ENCODE measurements around the gene SSR1. TPM values are rescaled to one million over a fixed set of nuclear protein-coding genes. Genes with fewer than 3 reads are reported as not detected.
"Not testable (repeated sequence)": the region's sequence is repeated elsewhere in the genome, so short reads cannot be mapped to it uniquely, and the experiment has no call there.

SSR1 gene
- total RNA-seq, 6 experiments from 2014 or later: 60.8 to 110 (median 90.5) TPM

- 90% methylated on average over 4 of the region's 17 CpGs for WGBS (ENCODE audit: insufficient coverage, low coverage, low lambda C conversion rate, missing lambda C conversion rate)
- Histone ChIP-seq H3K36me3 (no peaks in the 10 kb centered on the region), H3K27ac (no peak overlapping the region), H3K4me3 (no peak overlapping the region), H3K9me3 (no peaks in the 10 kb centered on the region), H3K27me3 (no peaks in the 10 kb centered on the region), H3K4me1 (peaks cover 0 to 19% (median 4%) of the 10 kb centered on the region in 4 donors)
- intact Hi-C loops (cut with DNase I): no loop called here
- ATAC-seq (peak in 1 of 4 donors; percentile 4), DNase-seq (peak in 2 of 3 donors; percentile 53 to 60)
- TF ChIP-seq POLR2A (IDR thresholded peaks at IDR 0.05) (no peak), CTCF (IDR thresholded peaks at IDR 0.05) (no peak)
Observed at GRCh38 chr6:7264686-7265384, 48.2 kb downstream of the SSR1 start.

GRCh38 chr6:7264041-7264440 lies 49.0 kb downstream of the SSR1 start:
- H3K4me1 ChIP-seq: peaks cover 0 to 17% (median 3%) of the 10 kb centered on the region in 4 donors
- H3K36me3 ChIP-seq: no peaks in the 10 kb centered on the region
- DNase-seq (peak in 2 of 3 donors; percentile 43 to 45), ATAC-seq (no peak)
- H3K27ac ChIP-seq: no peak overlapping the region
- intact Hi-C loops (cut with DNase I): no loop called here
- H3K4me3 ChIP-seq: no peak overlapping the region
- H3K9me3 ChIP-seq: no peaks in the 10 kb centered on the region
- 91% methylated on average over 5 of the region's 15 CpGs for WGBS (ENCODE audit: insufficient coverage, low coverage, low lambda C conversion rate, missing lambda C conversion rate)
- H3K27me3 ChIP-seq: no peaks in the 10 kb centered on the region
- no peak for TF ChIP-seq POLR2A (IDR thresholded peaks at IDR 0.05)

- DNase-seq: peak in 2 of 3 donors; percentile 24 to 46
- H3K4me3 ChIP-seq; H3K27ac ChIP-seq; H3K27me3 ChIP-seq; ATAC-seq; H3K9me3 ChIP-seq; H3K36me3 ChIP-seq; intact Hi-C loops (cut with DNase I): not testable (repeated sequence)
- WGBS (ENCODE audit: insufficient coverage, low coverage, low lambda C conversion rate, missing lambda C conversion rate): 91% methylated on average over 6 of the region's 9 CpGs
- peaks cover 0 to 17% (median 3%) of the 10 kb centered on the region in 4 donors for H3K4me1 ChIP-seq
Observed at GRCh38 chr6:7263519-7263805, 49.5 kb downstream of the SSR1 start.

GRCh38 chr6:7262746-7263518 lies 50.1 kb downstream of the SSR1 start:
- DNase-seq: peak in 2 of 3 donors; percentile 37
- intact Hi-C loops (cut with DNase I): no loop called here
- WGBS (ENCODE audit: insufficient coverage, low coverage, low lambda C conversion rate, missing lambda C conversion rate): 60% methylated on average over 3 of the region's 16 CpGs
- TF ChIP-seq POLR2A (IDR thresholded peaks at IDR 0.05): no peak
- TF ChIP-seq CTCF (IDR thresholded peaks at IDR 0.05): no peak
- no peaks in the 10 kb centered on the region for H3K9me3 ChIP-seq
- H3K36me3 ChIP-seq: no peaks in the 10 kb centered on the region
- no peak for ATAC-seq
- H3K4me3 ChIP-seq: no peak overlapping the region
- H3K27ac ChIP-seq: peak overlapping the region in 1 of 3 donors; percentile 8
- H3K4me1 ChIP-seq: peaks cover 0 to 17% (median 3%) of the 10 kb centered on the region in 4 donors
- no peaks in the 10 kb centered on the region for H3K27me3 ChIP-seq

- no peaks in the 10 kb centered on the region for H3K27me3 ChIP-seq
- H3K9me3 ChIP-seq: no peaks in the 10 kb centered on the region
- intact Hi-C loops (cut with DNase I): no loop called here
- H3K27ac ChIP-seq: peak overlapping the region in 2 of 3 donors; percentile 77
- ATAC-seq (peak in 2 of 4 donors; percentile 10 to 28), DNase-seq (peak in 2 of 3 donors; percentile 42 to 58)
- no peaks in the 10 kb centered on the region for H3K36me3 ChIP-seq
- H3K4me1 ChIP-seq: peaks cover 0 to 17% (median 3%) of the 10 kb centered on the region in 4 donors
- H3K4me3 ChIP-seq: peak overlapping the region; percentile 41 to 72 (median 68)
- WGBS (ENCODE audit: insufficient coverage, low coverage, low lambda C conversion rate, missing lambda C conversion rate): 33% methylated on average over 1 of the region's 13 CpGs
- no peak for TF ChIP-seq CTCF (IDR thresholded peaks at IDR 0.05)
- TF ChIP-seq POLR2A (IDR thresholded peaks at IDR 0.05): no peak
Observed at GRCh38 chr6:7261852-7262461, 51.0 kb downstream of the SSR1 start.

Measured in right lobe of liver (tissue), 6 donors.